ENCODE measurements around the gene PORCN. TPM values are rescaled to one million over a fixed set of nuclear protein-coding genes. Genes with fewer than 3 reads are reported as not detected.
A peak's percentile ranks its signal among the peaks of the same experiment; 100 is the strongest.

Gene PORCN
- total and polyA plus RNA-seq, 2 of the 13 experiments (the other 11 are each of a cell fraction or from before 2014, with no cell fraction given): 3.9 to 5.8 TPM

DNA sequence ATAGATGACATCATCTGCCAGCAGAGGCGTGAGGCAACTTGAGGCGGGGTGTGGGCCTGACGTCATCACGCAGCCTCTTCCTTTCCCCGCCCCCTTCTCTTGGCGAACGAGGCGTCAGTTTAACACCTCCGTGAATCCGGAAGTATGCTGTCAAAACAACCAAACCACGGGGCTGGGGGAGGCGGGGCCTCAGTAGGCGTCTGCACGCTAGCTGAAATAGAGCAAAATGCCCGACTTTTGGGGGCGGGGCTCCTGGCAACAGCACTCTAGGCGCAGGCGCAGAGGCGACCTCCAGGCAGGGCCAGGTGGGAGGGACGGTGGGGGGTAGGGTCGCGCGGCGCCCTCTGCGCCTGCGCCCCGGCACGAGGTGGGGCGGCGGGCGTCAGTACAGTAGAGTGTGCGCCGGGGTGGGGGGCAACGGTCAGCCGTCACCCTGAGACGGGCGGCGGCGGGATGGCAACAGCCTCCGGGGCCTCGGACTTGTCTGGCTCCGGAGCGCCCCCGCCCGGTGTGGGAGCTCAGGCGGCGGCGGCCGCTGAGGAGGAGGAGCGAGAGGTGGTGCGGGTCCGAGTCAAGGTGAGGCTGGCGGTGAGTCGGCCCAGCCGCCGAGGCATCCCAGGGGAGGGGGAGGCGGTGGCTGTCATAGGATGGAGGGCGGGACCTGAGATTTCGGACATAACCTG is 30.7 kb downstream of the PORCN start, which contains the start of gene TBC1D25 (continued):
- TF ChIP-seq CREB1 (IDR thresholded peaks at IDR 0.05) (peak; percentile 98), CREB1 (CRISPR knock-in tag; IDR thresholded peaks at IDR 0.05) (peak; percentile 86), PPARG (CRISPR knock-in tag; conservative IDR thresholded peaks at IDR 0.05) (no peak), RBFOX2 (IDR thresholded peaks at IDR 0.05; ENCODE audit: low read depth, low read length) (peak; percentile 73), SMYD3 (CRISPR knock-in tag; IDR thresholded peaks at IDR 0.05) (no peak), ZBTB38 (CRISPR knock-in tag; IDR thresholded peaks at IDR 0.05) (no peak), SRSF9 (IDR thresholded peaks at IDR 0.05; ENCODE audit: borderline replicate concordance, insufficient read depth, low read depth, low read length, poor library complexity, severe bottlenecking) (no peak), MIER3 (CRISPR knock-in tag; IDR thresholded peaks at IDR 0.05; ENCODE audit: borderline replicate concordance) (0 out of 2 replicates have a peak, but pooled peaks have one; percentile 5), ZNF556 (CRISPR knock-in tag; IDR thresholded peaks at IDR 0.05; ENCODE audit: borderline replicate concordance) (no peak), TBX2 (CRISPR knock-in tag; IDR thresholded peaks at IDR 0.05; ENCODE audit: borderline replicate concordance) (peak; percentile 98), ATF1 (CRISPR knock-in tag; IDR thresholded peaks at IDR 0.05) (peak; percentile 77), ZNF496 (CRISPR knock-in tag; IDR thresholded peaks at IDR 0.05; ENCODE audit: insufficient replicate concordance) (no peak), MEF2D (CRISPR knock-in tag; IDR thresholded peaks at IDR 0.05) (no peak), ZNF484 (CRISPR knock-in tag; IDR thresholded peaks at IDR 0.05; ENCODE audit: borderline replicate concordance, low read depth) (no peak), ZNF589 (CRISPR knock-in tag; conservative IDR thresholded peaks at IDR 0.05) (0 out of 2 replicates have a peak, but pooled peaks have one; percentile 45)
- TF ChIP-seq, protein P1, sequence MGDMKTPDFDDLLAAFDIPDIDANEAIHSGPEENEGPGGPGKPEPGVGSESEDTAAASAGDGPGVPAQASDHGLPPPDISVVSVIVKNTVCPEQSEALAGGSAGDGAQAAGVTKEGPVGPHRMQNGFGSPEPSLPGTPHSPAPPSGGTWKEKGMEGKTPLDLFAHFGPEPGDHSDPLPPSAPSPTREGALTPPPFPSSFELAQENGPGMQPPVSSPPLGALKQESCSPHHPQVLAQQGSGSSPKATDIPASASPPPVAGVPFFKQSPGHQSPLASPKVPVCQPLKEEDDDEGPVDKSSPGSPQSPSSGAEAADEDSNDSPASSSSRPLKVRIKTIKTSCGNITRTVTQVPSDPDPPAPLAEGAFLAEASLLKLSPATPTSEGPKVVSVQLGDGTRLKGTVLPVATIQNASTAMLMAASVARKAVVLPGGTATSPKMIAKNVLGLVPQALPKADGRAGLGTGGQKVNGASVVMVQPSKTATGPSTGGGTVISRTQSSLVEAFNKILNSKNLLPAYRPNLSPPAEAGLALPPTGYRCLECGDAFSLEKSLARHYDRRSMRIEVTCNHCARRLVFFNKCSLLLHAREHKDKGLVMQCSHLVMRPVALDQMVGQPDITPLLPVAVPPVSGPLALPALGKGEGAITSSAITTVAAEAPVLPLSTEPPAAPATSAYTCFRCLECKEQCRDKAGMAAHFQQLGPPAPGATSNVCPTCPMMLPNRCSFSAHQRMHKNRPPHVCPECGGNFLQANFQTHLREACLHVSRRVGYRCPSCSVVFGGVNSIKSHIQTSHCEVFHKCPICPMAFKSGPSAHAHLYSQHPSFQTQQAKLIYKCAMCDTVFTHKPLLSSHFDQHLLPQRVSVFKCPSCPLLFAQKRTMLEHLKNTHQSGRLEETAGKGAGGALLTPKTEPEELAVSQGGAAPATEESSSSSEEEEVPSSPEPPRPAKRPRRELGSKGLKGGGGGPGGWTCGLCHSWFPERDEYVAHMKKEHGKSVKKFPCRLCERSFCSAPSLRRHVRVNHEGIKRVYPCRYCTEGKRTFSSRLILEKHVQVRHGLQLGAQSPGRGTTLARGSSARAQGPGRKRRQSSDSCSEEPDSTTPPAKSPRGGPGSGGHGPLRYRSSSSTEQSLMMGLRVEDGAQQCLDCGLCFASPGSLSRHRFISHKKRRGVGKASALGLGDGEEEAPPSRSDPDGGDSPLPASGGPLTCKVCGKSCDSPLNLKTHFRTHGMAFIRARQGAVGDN (CRISPR knock-in tag; IDR thresholded peaks at IDR 0.05): peak; percentile 79
- TF ChIP-seq, protein P2, sequence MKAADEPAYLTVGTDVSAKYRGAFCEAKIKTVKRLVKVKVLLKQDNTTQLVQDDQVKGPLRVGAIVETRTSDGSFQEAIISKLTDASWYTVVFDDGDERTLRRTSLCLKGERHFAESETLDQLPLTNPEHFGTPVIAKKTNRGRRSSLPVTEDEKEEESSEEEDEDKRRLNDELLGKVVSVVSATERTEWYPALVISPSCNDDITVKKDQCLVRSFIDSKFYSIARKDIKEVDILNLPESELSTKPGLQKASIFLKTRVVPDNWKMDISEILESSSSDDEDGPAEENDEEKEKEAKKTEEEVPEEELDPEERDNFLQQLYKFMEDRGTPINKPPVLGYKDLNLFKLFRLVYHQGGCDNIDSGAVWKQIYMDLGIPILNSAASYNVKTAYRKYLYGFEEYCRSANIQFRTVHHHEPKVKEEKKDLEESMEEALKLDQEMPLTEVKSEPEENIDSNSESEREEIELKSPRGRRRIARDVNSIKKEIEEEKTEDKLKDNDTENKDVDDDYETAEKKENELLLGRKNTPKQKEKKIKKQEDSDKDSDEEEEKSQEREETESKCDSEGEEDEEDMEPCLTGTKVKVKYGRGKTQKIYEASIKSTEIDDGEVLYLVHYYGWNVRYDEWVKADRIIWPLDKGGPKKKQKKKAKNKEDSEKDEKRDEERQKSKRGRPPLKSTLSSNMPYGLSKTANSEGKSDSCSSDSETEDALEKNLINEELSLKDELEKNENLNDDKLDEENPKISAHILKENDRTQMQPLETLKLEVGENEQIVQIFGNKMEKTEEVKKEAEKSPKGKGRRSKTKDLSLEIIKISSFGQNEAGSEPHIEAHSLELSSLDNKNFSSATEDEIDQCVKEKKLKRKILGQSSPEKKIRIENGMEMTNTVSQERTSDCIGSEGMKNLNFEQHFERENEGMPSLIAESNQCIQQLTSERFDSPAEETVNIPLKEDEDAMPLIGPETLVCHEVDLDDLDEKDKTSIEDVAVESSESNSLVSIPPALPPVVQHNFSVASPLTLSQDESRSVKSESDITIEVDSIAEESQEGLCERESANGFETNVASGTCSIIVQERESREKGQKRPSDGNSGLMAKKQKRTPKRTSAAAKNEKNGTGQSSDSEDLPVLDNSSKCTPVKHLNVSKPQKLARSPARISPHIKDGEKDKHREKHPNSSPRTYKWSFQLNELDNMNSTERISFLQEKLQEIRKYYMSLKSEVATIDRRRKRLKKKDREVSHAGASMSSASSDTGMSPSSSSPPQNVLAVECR (CRISPR knock-in tag; IDR thresholded peaks at IDR 0.05; ENCODE audit: borderline replicate concordance): peak; percentile 56
- TF ChIP-seq, protein P3, sequence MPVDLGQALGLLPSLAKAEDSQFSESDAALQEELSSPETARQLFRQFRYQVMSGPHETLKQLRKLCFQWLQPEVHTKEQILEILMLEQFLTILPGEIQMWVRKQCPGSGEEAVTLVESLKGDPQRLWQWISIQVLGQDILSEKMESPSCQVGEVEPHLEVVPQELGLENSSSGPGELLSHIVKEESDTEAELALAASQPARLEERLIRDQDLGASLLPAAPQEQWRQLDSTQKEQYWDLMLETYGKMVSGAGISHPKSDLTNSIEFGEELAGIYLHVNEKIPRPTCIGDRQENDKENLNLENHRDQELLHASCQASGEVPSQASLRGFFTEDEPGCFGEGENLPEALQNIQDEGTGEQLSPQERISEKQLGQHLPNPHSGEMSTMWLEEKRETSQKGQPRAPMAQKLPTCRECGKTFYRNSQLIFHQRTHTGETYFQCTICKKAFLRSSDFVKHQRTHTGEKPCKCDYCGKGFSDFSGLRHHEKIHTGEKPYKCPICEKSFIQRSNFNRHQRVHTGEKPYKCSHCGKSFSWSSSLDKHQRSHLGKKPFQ (CRISPR knock-in tag; IDR thresholded peaks at IDR 0.05; ENCODE audit: insufficient replicate concordance): no peak
- TF ChIP-seq, protein P4, sequence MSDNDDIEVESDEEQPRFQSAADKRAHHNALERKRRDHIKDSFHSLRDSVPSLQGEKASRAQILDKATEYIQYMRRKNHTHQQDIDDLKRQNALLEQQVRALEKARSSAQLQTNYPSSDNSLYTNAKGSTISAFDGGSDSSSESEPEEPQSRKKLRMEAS (IDR thresholded peaks at IDR 0.05): peak; percentile 79

Measured in HepG2 (cell line).